ENCODE data around the gene CEMIP2. TPM values are rescaled to one million over a fixed set of nuclear protein-coding genes. Genes with fewer than 3 reads are reported as not detected.

The CEMIP2 gene
- total and polyA plus RNA-seq, 7 donors = 17.9 to 90.4 (median 28.8) TPM

GRCh38 chr9:71737455-71737854 is 30.9 kb downstream of the CEMIP2 start:
- H3K9me3 ChIP-seq = no peaks in the 10 kb centered on the region
- H3K27me3 ChIP-seq = no peaks in the 10 kb centered on the region
- 23 to 60% methylated on average over 2 of the region's 2 CpGs for WGBS, 2 donors
- H3K36me3 ChIP-seq = peaks cover 0 to 25% (median 0%) of the 10 kb centered on the region in 4 donors
- intact Hi-C loops (cut with DNase I) = no loop called here
- H3K27ac ChIP-seq = no peak overlapping the region
- no peak for DNase-seq
- no peak overlapping the region for H3K4me3 ChIP-seq
- H3K4me1 ChIP-seq = peaks cover 0 to 22% (median 0%) of the 10 kb centered on the region in 4 donors
- TF ChIP-seq EP300 (IDR thresholded peaks at IDR 0.05) = no peak
- TF ChIP-seq, protein P1, sequence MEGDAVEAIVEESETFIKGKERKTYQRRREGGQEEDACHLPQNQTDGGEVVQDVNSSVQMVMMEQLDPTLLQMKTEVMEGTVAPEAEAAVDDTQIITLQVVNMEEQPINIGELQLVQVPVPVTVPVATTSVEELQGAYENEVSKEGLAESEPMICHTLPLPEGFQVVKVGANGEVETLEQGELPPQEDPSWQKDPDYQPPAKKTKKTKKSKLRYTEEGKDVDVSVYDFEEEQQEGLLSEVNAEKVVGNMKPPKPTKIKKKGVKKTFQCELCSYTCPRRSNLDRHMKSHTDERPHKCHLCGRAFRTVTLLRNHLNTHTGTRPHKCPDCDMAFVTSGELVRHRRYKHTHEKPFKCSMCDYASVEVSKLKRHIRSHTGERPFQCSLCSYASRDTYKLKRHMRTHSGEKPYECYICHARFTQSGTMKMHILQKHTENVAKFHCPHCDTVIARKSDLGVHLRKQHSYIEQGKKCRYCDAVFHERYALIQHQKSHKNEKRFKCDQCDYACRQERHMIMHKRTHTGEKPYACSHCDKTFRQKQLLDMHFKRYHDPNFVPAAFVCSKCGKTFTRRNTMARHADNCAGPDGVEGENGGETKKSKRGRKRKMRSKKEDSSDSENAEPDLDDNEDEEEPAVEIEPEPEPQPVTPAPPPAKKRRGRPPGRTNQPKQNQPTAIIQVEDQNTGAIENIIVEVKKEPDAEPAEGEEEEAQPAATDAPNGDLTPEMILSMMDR (IDR thresholded peaks at IDR 0.05) = no peak
- no peak for TF ChIP-seq POLR2AphosphoS5 (IDR thresholded peaks at IDR 0.05)
- TF ChIP-seq POLR2A (IDR thresholded peaks at IDR 0.05) = no peak

DNA sequence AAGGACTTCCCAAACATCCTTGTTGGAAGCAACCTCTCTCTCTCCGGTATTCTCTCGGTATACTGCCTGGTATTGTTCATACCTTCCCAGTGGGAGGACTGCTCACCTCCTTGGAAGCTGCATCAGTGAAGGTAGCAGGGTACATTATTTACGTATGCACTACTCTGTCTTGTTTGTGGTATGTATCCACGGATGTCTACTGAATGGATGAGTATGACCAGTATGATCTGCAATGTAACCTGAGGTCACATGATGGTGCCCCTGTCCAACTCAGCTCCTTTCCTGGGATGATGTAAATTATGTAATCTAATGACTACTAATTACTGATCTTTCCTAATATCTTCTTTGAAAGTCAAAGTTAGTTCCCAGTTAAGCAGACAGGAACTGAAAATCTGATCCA is 32.1 kb downstream of the CEMIP2 start:
- H3K9me3 ChIP-seq = no peaks in the 10 kb centered on the region
- no peak overlapping the region for H3K4me3 ChIP-seq
- no peaks in the 10 kb centered on the region for H3K27me3 ChIP-seq
- intact Hi-C loops (cut with DNase I) = no loop called here
- 93 to 96% methylated on average over 4 of the region's 4 CpGs for WGBS, 2 donors
- no peak for DNase-seq
- H3K27ac ChIP-seq = no peak overlapping the region
- peaks cover 0 to 24% (median 0%) of the 10 kb centered on the region in 4 donors for H3K4me1 ChIP-seq
- peaks cover 0 to 29% (median 0%) of the 10 kb centered on the region in 4 donors for H3K36me3 ChIP-seq
- TF ChIP-seq POLR2AphosphoS5 (IDR thresholded peaks at IDR 0.05) (no peak), EP300 (IDR thresholded peaks at IDR 0.05) (no peak), POLR2A (IDR thresholded peaks at IDR 0.05) (no peak)
- TF ChIP-seq, protein P1 (IDR thresholded peaks at IDR 0.05) = no peak

DNA sequence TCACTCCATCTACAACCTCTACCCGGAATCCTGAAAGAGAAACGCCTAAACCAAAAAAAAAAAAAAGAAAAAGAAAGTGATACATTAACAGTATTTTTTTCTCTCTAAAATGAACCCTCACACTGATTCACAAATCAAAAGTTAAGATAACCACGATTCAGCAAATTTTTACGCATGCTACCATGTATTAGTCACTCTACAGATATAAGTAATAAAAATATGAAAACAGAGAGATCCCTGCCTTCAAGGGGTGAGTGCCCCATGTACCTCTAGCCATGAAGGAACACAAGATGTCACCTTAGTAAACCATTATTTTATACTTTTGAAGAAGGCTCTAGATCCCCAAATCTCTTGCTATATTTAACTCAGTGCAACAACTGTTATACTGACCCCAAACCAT is 33.4 kb downstream of the CEMIP2 start:
- Histone ChIP-seq H3K4me1 (peaks cover 0 to 24% (median 0%) of the 10 kb centered on the region in 4 donors), H3K36me3 (peaks cover 0 to 41% (median 2%) of the 10 kb centered on the region in 4 donors), H3K27me3 (no peaks in the 10 kb centered on the region), H3K4me3 (no peak overlapping the region), H3K27ac (no peak overlapping the region), H3K9me3 (no peaks in the 10 kb centered on the region)
- intact Hi-C loops (cut with DNase I) = no loop called here
- no peak for DNase-seq
- 74 to 84% methylated on average over 4 of the region's 4 CpGs for WGBS, 2 donors
- no peak for TF ChIP-seq EP300 (IDR thresholded peaks at IDR 0.05)
- no peak for TF ChIP-seq POLR2A (IDR thresholded peaks at IDR 0.05)
- TF ChIP-seq, protein P1 (IDR thresholded peaks at IDR 0.05) = no peak
- TF ChIP-seq POLR2AphosphoS5 (IDR thresholded peaks at IDR 0.05) = no peak

- Histone ChIP-seq H3K27ac (peak overlapping the region in 1 of 4 donors; percentile 49), H3K9me3 (no peaks in the 10 kb centered on the region), H3K36me3 (peaks cover 0 to 58% (median 9%) of the 10 kb centered on the region in 4 donors), H3K27me3 (no peaks in the 10 kb centered on the region), H3K4me3 (no peak overlapping the region), H3K4me1 (peaks cover 0 to 24% (median 0%) of the 10 kb centered on the region in 4 donors)
- WGBS, 2 donors = 42 to 55% methylated on average over 1 of the region's 1 CpG
- DNase-seq = no peak
- TF ChIP-seq POLR2AphosphoS5 (IDR thresholded peaks at IDR 0.05) (no peak), EP300 (IDR thresholded peaks at IDR 0.05) (no peak), POLR2A (IDR thresholded peaks at IDR 0.05) (no peak)
- TF ChIP-seq, protein P1 (IDR thresholded peaks at IDR 0.05) = no peak
- intact Hi-C loops (cut with DNase I) = no loop called here
These were observed 35.1 kb downstream of the CEMIP2 start for GRCh38 chr9:71733176-71733575.

All from sigmoid colon (tissue), 7 donors.